ENCODE measurements around the gene NTMT1.

DNA sequence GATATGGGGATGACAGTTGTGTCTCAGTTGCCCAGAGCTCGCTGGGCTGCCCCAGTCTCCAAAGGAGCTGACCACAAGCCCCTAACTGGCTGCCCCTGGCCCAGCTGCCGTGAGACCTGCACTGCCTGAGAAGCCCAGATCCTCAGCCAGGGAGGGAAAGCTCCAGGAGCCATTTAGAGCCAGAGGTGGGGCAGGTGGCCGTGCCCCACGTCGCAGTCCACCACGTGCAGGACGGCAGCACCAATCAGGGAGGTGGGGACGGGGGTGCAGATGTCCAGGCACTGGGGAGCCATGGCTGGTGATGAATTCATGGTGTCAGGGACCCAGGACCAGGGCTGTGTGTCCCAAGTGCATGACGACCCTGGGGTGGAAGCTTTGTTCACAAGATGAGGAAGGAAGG is 52.9 kb downstream of the NTMT1 start:
- TF ChIP-seq, protein P1, sequence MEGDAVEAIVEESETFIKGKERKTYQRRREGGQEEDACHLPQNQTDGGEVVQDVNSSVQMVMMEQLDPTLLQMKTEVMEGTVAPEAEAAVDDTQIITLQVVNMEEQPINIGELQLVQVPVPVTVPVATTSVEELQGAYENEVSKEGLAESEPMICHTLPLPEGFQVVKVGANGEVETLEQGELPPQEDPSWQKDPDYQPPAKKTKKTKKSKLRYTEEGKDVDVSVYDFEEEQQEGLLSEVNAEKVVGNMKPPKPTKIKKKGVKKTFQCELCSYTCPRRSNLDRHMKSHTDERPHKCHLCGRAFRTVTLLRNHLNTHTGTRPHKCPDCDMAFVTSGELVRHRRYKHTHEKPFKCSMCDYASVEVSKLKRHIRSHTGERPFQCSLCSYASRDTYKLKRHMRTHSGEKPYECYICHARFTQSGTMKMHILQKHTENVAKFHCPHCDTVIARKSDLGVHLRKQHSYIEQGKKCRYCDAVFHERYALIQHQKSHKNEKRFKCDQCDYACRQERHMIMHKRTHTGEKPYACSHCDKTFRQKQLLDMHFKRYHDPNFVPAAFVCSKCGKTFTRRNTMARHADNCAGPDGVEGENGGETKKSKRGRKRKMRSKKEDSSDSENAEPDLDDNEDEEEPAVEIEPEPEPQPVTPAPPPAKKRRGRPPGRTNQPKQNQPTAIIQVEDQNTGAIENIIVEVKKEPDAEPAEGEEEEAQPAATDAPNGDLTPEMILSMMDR (IDR thresholded peaks at IDR 0.05) = no peak
- TF ChIP-seq POLR2A (IDR thresholded peaks at IDR 0.05) (no peak), POLR2AphosphoS5 (IDR thresholded peaks at IDR 0.05) (no peak)
